RCC 7860 (cell line): ENCODE measurements around the gene GPR152.
"Not testable (repeated sequence)": the region's sequence is repeated elsewhere in the genome, so short reads cannot be mapped to it uniquely, and the experiment has no call there.

ENCODE experiments used
- DNase-seq: peaks from one replicate; pipeline ENCODE4 v3.0.0-alpha.2; 2015; ENCODE audit warnings: low spot score
- FAIRE-seq: peaks from 2 replicates; lab custom pipeline; 2012; peaks lifted over from hg19 to GRCh38; lab: Jason Lieb, UNC

The GPR152 gene

DNA sequence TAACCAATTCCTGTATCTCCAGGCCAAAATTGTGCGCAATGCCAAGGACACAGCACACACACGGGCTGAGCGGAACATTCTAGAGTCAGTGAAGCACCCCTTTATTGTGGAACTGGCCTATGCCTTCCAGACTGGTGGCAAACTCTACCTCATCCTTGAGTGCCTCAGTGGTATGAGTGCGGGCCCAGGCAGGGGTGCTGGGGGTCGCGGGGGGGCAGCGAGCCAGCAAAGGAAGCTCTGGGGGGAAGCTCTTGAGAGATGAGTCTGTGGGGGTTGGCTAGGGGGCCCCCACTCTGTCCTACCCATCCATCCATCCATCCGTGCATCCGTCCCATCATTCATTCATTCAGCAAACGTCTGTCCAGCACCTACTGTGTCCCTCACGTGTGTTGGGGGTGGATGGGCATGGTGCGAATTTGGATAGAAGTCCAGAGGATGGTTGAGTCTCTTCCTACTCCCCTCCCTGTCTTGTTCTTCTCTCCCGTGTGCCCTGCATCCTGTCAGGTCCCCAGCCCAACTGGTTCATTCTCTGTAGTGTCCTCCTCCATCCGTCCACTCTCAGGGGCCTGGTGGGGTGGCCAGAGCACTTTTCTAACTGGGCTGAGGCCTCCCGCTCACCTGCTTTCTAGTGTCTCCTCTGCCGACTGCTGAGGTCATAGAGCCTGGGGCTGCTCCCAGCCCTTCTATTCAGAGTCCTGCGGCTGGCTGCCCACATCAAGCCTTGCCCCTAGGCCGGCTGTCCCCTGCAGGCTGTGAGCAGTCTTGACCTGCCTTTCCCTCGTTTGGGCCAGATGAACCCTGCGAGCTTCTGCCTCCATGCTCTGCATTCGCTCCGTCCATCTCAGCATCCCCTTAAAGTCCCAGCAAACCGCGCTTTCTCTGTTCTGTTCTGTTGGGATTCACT lies 20.9 kb downstream of the GPR152 start:
- FAIRE-seq (no peak), DNase-seq (no peak)

GRCh38 chr11:67429722-67430121 lies 22.8 kb downstream of the GPR152 start:
- FAIRE-seq: no peak
- no peak for DNase-seq

DNA sequence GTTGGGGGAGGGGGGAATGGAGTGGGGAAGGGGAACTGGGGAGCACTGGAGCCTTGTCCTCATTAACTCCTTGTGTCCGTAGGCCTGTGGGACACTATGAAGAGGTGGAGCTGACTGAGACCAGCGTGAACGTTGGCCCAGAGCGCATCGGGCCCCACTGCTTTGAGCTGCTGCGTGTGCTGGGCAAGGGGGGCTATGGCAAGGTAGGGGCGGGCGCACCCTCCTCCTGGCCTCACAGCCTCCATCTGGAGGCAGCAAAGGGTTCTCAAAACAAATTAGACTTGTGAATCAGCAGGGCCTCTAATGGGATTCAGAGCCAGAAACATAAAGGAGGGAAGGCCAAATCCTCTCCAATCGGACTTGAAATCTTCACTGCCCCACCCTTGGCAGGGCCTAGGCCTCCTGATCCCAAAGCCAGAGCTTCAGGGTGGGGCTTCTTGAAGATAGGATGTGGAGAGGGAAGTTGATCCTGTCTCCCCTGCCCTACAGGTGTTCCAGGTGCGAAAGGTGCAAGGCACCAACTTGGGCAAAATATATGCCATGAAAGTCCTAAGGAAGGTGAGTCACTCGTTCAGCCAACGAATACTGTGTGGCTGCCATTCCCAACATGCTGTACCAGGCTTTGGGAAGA lies 23.4 kb downstream of the GPR152 start:
- no peak for FAIRE-seq

DNA sequence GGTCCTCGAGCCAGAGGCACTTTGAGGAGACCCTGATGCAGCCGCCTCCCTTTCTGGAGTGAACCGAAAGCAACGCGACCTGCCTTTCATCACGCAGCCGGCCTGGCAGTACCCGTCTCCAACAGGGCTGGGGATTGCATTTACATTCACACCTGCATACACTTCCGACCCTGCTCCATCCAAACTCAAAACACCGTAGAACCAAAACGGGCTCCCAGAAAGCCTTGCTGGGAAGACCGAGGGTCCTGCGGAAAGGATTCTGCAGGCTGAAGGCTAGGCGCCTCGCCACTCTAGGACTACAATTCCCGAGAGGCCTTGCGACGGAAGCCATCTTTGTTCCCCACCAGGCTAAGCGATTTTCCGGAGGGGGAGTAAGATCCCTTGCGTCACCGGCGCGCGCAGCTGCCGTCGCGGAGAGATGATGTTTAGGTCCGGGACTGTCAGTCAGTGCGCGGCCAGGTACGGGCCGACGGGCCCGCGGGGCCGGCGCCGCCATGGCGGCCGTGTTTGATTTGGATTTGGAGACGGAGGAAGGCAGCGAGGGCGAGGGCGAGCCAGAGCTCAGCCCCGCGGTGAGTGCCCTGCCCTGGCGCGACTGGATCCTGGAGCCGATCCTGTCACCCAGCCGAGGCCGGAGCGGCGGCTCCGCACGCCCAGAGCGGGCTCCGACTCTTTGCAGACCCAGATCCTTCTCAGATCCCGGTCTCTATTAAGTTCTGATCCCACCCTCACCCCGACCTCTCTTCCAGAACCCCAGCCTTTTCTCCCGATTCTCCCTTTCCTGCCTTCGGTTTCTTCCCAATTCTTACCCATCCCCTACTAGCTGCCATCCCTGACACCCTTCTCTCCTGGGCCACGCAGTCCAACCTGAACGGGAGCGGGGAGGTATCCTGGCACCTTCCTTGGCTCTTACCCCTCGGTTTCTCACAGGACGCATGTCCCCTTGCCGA lies 24.2 kb downstream of the GPR152 start, which contains the start of gene RPS6KB2:
TSS of gene RPS6KB2 (plus strand) at position 443 of the 950 bp plus-strand sequence. CDS start at position 495, 52 bp downstream.
- DNase-seq (peak; percentile 86), FAIRE-seq (no peak)

More for the DNA sequence above, 23.4 kb downstream of the GPR152 start:
- DNase-seq: no peak

DNA sequence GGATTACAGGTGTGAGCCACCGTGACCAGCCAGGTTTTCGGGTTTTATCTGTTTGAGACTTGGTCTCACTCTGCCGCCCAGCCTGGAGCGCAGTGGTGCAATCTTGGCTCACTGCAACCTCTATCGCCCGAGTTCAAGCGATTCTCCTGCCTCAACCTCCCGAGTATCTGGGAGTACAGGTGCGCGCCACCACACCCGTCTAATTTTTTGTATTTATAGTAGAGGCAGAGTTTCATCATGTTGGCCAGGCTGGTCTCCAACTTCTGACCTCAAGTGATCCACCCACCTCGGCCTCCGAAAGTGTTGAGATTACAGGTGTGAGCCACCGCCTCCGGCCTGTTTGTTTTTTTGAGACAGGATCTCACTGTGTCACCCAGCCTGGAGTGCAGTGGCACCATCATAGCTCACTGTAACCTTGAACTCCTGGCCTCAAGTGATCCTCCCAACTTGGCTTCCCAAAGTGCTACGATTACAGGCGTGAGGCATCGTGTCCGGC lies 25.1 kb downstream of the GPR152 start:
- FAIRE-seq, DNase-seq: not testable (repeated sequence)

- DNase-seq (no peak), FAIRE-seq (no peak)
These were observed 28.5 kb downstream of the GPR152 start for GRCh38 chr11:67423891-67424613.

- FAIRE-seq (no peak), DNase-seq (no peak)
These were observed 29.1 kb downstream of the GPR152 start for GRCh38 chr11:67423466-67423865.

GRCh38 chr11:67422891-67423290 lies 29.6 kb downstream of the GPR152 start:
- FAIRE-seq (no peak), DNase-seq (no peak)

- DNase-seq (no peak), FAIRE-seq (no peak)
These were observed 31.0 kb downstream of the GPR152 start for GRCh38 chr11:67421430-67422031.

DNA sequence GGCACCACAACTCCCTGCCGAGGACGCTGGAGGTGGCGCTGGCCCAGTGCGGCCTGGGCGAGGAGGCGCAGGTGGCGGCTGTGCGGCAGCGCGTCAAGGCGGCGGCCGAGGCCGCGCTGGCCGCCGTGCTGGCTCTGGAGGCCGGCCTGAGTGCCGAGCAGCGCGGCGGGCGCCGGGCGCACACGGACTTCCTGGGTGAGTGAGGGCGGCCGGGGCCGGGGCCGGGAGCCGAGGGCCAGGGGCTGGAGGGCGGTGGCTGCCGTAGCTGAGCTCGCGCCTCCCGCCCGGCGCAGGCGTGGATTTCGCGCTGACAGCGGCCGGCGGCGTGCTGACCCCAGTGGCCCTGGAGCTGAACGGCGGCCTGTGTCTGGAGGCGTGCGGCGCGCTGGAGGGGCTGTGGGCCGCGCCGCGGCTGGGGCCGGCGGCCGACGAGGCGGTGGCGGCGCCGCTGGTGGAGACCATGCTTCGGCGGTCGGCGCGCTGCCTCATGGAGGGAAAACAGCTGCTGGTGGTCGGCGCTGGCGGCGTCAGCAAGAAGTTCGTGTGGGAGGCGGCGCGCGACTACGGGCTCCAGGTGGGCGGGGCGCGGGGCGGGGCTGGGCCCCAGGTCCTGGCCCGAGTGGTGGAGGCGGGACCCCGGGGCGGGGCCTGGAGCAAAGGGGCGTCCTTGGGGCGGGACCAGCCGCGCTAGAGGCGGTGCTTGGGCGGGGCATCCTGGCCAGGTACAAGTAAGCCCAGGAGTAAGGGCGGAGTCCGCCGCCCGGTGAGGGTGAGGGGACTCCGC lies 31.7 kb downstream of the GPR152 start:
- DNase-seq: peak; percentile 69
- FAIRE-seq: no peak

GRCh38 chr11:67420147-67420645 lies 32.3 kb downstream of the GPR152 start:
- FAIRE-seq: no peak

DNA sequence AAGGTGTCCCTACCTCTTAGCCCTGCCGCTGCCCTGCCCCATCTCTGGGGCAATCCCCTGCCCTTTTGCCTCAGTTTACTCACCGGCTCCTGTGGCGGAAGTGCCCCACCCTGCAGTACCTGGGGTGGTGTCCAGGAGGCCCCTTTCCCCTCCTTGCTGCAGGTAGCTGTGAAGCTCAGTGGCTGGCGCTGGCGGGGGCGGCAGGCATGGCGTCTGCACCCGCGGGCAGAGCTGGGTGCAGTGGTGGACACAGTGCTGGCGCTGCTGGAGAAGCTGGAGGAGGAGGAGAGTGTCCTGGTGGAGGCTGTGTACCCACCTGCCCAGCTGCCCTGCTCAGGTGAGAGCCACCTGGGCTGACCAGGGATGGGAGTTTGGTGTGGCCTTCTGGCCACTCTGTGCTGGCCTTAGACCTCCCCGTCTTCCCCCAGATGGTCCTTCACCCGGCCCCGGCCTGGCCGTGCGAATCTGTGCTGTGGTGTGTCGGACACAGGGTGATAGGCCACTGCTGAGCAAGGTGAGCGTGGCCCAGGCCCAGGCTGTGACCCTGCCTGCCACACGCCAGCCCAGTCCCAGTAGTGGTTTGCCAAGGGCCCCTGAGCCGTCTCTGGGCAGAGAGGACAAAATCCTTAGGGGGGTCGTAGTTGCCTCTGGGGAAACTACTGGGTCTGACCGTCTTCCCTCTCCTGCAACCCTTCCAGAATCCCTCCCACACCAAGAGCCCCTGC lies 33.0 kb downstream of the GPR152 start:
- FAIRE-seq (no peak), DNase-seq (no peak)

More at GRCh38 chr11:67420147-67420645, 32.3 kb downstream of the GPR152 start:
- DNase-seq: no peak

GRCh38 chr11:67418476-67419281 lies 33.9 kb downstream of the GPR152 start:
- FAIRE-seq (no peak), DNase-seq (no peak)

- DNase-seq (no peak), FAIRE-seq (no peak)
These were observed 35.1 kb downstream of the GPR152 start for GRCh38 chr11:67417425-67417824.

DNA sequence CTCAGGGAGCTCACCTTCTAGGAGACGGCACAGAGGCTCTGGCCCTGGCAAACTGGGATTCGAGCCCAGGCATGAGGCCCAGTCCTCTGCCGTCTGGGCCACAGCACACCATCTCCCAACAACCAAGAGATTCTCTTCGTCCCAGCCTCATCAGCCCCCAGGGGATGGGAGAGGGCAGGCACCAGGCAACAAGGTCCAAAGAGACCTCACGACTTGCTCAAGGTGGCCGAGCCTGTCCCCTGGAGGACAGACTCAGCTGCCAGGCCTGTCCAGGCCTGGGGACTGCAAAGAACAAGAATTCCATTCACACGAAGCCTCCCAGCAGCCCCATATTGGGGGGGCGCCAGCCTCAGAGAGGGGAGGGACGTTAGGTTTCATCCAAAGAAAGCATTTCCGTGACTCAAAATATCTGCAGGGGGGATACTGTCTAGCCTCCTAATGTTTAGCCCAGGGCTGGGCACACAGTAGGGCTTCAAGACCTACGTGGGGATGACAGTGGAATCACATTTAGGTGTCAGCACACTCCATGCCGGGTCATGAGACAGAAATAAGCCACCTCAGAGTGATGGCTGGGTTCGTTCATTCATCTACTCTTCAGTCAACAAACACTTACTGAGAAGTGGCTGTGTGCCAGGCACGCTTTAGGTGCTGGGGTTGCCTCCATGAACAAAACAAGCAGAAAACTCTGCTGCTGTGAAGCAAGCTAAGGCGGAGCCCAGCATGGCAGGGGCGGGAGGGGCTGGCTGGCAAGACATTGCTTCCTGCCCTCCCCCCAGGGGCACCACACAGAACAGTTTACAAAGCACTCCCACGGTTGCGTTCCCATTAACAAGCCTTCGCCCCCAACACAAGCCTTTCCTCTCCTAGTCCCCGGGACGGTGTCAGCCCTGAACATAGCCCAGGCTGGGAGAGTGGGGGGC lies 35.9 kb downstream of the GPR152 start:
- DNase-seq (no peak), FAIRE-seq (no peak)
